ENCODE measurements around the gene ERBB4.

ERBB4 gene

GRCh38 chr2:212538305-212539071 is at the start of gene ERBB4:
ERBB4 (minus strand) TSS chr2:212538802; CDS start chr2:212538530, 272 bp downstream.
- no peak for DNase-seq (ENCODE audit: extremely low read depth in 1 of 2, low read depth in 1 of 2)

GRCh38 chr2:212580117-212580516 is 41.5 kb upstream of the ERBB4 start:
- no peak for DNase-seq (ENCODE audit: extremely low read depth in 1 of 2, low read depth in 1 of 2)

DNA sequence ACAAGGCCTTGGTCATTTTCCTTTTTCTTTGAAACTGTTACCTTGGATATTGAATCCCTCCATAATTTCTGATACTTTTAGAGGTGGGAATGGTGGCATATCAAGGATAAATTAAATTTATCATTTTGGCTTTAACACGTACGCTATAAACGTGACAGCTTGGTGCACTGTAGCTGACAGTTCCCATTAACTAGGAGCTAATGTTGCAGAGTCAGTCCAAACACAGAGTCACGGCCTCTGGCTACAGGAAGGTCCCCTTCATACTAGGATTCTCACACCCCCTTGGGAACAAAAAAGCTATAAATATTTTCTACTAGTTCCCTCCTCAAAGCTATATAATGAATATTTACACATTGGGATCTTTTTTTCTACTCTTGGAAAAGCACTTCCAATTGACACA is 17.7 kb upstream of the ERBB4 start:
- DNase-seq (ENCODE audit: extremely low read depth in 1 of 2, low read depth in 1 of 2), result no peak

DNA sequence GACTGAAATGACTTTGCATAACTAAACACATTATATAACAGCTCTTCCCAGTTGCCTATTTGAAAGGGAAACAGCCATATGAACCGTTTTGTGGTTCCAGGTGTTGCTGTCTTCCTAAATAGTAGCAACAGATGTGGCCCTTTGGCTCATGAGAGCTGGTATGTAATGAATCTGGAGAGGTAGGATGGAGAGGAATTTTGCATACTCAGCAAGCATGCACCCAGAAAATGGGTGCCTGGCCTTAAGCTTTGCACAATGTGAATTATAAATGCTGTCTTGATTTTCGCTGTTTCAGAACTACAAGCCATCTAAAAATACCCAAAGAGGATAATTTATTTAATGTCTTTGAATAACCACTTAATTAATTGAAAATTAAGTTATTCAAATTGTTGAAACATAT is 15.6 kb upstream of the ERBB4 start:
- DNase-seq (ENCODE audit: extremely low read depth in 1 of 2, low read depth in 1 of 2), result no peak

GRCh38 chr2:212549941-212550340 is 11.3 kb upstream of the ERBB4 start:
- DNase-seq (ENCODE audit: extremely low read depth in 1 of 2, low read depth in 1 of 2), result no peak

GRCh38 chr2:212549463-212549862 is 10.9 kb upstream of the ERBB4 start:
- DNase-seq (ENCODE audit: extremely low read depth in 1 of 2, low read depth in 1 of 2), result no peak

DNA sequence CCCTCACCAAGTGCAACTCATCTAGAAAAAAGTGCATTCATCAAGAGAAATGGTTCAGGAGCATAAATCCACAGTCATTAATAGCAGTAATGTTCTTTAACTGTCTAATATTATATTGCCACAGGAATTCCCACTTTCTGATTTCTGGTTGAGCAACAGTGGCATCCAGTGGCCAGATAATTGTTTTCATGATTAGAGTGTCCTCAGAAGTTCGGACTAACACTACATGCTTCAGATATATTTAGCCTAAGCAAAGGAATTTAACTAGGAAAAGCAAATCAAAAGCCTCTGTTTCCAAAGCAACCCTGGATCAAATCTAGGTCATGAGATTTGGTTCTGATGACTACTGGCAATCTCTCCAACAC is 9.8 kb upstream of the ERBB4 start:
- DNase-seq (ENCODE audit: extremely low read depth in 1 of 2, low read depth in 1 of 2), result no peak

- no peak for DNase-seq (ENCODE audit: extremely low read depth in 1 of 2, low read depth in 1 of 2)
Observed at GRCh38 chr2:212547716-212548454, 9.3 kb upstream of the ERBB4 start.

DNA sequence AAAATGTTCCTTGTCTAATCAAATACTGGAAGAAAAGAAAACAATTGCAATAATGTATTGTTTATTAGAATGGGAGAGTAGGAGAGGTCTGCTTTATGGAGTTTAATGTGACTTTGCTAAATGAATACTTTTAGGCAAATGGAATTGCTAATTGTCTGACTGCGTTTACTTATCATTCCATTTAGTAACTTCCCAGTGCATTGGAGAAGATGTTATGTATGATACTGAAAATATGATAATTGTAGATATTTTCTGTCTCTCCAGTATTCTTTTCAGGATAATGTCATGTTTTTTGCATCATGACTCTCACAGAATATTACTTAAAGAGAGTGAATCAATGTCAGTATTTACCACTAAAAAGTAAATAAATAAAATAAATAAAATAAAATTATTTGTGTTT is 8.1 kb upstream of the ERBB4 start:
- no peak for DNase-seq (ENCODE audit: extremely low read depth in 1 of 2, low read depth in 1 of 2)

DNA sequence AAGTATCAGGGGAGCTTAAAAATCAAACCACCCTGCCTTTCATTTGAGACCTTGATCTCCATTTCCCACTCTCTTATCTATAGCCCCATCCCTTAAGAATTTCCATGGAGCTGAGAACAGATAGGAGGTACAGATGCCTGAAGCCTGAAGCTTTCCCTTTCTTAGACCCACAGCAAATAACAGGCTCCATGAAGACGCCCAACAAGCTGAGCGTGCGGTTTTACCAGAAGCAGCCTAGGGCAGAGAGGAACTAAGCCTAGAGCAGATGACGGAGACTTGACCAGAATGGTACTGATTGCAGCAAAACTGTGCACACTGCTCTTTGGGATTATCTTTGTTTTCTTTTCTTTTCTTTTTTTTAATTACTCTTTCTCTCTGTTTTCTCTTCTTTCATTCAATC is 1.7 kb upstream of the ERBB4 start:
- DNase-seq (ENCODE audit: extremely low read depth in 1 of 2, low read depth in 1 of 2), result no peak

GRCh38 chr2:212539072-212539880 is 674 bp upstream of the ERBB4 start:
- DNase-seq (ENCODE audit: extremely low read depth in 1 of 2, low read depth in 1 of 2), result no peak

GRCh38 chr2:212537726-212538304 is 787 bp downstream of the ERBB4 start:
- no peak for DNase-seq (ENCODE audit: extremely low read depth in 1 of 2, low read depth in 1 of 2)

DNA sequence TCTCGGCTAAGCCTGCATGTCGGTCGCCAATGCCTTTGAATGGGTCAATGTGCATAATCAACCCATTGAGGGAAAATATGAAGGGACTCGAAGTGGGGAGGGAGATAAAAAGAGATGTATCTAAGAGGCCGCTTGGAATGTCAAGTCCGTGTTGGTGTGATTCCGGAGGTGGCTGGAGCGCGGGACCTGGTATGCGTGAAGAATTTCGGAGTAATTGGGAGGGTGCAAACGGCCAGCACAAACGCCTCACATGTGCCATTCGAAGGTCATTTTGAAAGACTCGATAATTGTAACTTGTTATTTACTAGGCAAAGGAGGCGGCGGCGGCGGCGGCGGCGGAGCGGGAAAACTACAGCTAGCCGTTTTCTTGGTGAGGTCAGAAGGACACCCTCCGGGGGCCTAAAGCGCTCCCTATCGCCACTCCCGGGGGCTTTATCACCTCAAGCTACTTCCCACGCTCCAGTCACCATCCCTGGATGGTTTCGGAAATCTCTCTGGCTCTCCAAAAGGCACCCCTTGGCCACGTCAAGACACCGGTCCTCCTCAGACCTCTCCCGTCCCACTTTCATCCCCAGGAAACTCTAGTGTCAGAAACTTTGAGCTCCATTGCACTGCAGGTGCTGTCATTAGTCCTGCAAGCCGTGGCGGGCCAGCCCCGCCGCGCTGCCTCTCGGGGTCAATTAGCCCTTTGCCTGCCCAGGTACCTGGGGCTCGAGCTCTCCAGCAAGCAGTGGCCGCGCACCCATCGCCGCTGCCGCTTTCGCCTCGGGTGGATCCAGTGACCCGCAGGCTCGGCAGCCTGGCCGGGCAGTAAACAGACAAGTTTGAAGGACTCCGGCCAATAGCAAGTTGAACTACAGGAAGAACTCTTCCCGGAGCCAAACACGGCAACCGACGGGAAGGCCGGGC is 1.5 kb downstream of the ERBB4 start:
- DNase-seq (ENCODE audit: extremely low read depth in 1 of 2, low read depth in 1 of 2), result no peak

GRCh38 chr2:212535996-212536816 is 2.4 kb downstream of the ERBB4 start:
- no peak for DNase-seq (ENCODE audit: extremely low read depth in 1 of 2, low read depth in 1 of 2)

DNA sequence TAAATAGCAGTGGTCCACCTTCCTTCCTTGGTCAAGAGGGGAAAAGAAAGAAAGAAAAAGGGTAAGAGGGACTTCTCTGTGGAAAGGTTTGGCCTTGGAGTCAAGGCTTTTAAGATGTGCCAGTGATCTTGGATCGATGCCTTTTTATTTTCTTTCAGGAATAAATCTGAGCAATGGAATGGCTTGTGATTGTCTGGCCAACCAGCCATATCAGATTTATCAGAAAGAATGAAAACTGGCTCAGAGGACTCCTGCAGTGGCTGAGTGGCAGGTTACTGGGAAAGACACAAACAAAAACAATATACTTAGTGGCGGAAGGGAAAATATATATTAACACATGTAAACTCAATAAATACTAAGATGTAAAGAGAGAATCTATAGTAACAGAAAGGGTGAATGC is 4.3 kb downstream of the ERBB4 start:
- DNase-seq (ENCODE audit: extremely low read depth in 1 of 2, low read depth in 1 of 2), result no peak

DNA sequence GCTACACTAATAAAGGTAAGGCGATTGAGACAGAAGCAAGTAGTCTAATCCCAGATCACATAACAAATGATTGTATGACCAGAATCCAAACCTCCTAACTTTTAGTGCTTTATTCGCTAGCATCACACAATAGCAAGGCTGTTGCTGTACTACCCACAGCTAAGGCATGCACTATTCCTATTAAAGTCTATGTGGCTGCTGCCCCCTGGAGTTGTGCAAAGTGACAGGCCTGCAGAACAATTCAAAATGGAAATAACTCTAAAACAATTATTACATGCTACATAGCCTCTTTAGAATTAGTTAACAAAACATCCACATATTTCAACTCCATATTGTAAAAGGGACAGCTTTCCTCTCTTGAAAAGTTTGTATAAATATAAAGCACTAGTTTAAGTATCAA is 6.0 kb downstream of the ERBB4 start:
- DNase-seq (ENCODE audit: extremely low read depth in 1 of 2, low read depth in 1 of 2), result no peak

DNA sequence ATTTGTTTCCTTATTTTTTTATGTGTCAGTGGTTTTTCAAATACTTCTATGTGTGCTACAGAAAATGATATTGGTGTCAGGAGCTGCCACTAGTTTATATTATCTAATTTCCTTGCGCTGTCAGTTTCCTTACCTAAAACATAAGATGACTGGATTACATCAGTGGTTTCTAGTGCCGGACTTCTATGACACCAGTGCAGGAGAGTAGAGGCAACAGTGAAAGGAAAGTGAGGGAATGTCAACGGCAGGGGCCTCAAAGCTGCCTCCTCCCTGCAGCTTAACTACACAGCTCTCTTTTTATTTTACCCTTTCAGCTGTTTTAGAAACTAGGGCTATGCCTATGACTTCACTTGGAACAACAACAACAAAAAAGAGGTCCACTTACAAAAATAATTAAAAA is 6.5 kb downstream of the ERBB4 start:
- DNase-seq (ENCODE audit: extremely low read depth in 1 of 2, low read depth in 1 of 2), result no peak

DNA sequence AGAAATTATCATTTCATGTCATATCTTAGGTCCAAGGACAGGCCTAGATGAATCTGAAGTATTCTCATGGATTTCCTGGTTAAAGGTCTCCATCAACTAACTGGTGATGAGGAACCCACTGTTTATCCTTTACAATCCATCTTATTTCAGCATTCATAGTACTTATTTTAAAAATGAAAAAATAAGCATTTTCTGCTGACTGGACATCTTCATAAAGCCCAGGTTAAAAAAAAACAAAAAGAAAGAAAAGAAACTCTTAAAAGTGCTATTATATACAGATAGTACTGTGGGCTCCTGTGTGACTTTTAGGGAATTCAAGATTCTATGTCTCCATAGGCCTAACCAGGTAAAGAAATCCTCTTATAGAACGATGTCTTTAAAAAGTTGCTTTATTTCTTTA is 7.1 kb downstream of the ERBB4 start:
- no peak for DNase-seq (ENCODE audit: extremely low read depth in 1 of 2, low read depth in 1 of 2)

- no peak for DNase-seq (ENCODE audit: extremely low read depth in 1 of 2, low read depth in 1 of 2)
Observed at GRCh38 chr2:212530991-212531390, 7.6 kb downstream of the ERBB4 start.
